NCI-H2171 (cell line): ENCODE measurements around the gene AGMO.

ENCODE experiments used
- DNase-seq: peaks from one replicate; lab custom pipeline; 2025; lab: John Stamatoyannopoulos, UW

The AGMO gene

DNA sequence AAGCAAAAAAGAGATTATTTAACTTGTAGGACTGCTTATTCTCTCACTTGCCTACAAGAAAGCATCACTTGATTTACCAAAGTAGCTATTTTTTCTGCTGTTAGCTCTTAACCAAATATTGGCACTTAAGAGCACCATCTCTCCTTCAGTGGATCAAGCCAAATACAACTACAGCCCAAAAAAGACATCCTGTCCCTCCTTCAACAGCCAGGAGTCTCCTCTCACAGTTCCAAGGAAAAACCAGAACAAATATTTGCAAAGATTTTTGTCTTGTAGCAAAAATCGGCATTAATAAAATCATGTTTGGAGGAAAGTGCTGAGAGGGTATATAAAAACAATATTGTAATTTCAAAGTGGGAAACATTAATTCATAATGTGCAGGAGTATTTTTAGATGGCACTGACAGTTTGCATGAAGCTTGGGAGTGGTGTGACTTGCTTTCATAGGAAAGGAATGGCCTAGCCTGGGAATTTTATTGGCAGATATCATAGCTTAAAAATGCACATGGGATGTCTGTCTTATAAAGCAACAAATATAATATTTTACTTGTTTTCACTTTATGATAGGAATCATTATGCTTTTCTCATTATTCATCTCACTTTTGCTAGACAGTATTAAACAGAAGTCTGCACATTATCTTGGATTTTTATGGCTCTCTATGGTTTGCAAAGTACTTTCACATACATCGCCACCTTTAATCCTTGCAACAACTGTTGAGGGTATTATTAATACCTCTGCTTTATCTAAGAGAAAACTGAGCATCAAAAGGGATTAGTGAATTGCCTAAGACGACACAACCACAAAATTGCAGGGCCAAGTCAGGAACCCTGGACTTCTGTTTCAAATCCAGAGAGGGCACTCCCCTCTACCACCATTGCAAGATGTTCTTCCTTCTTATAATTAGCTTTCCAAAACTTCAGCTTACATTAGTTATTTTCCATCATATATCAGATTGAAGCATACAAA lies 103.5 kb downstream of the AGMO start:
- no peak for DNase-seq

- DNase-seq, result no peak
These were observed 109.1 kb downstream of the AGMO start for GRCh38 chr7:15452670-15453069.

DNA sequence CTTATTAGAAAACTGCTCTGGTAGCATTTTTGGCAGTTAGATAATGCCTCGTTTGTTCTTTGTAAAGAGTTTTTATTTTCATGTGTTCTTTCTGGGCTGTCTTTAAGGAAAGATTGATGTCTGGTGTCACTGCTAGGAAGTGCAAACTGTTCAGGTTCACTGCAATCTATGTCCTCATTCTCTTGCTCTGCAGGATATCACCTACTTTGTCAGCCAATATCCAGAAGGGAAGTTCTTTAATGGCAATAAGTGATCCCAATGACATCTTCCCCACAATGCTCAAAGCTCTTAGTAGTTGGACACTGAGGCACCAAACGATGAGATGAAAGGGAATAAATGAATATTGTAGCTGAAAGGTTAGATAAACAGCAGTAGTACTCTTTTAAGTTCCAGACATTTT lies 115.1 kb downstream of the AGMO start:
- no peak for DNase-seq

DNA sequence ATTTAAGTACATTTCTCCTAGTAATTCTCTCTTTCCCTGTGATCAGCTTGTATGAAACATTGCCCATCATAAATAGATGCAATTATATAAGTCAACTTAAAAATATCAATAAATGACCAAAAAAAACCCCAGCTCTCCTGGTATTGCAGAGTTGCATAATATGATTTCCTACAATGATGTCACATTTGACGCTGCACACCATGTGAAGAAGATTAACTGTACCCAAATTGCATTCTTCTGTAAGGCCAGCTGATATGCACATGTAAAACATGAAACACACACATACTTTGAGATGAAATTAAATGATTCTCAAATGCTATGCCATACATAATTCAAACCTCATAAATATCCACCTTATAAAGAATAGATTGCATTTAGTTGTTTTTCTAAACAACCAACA lies 115.5 kb downstream of the AGMO start:
- no peak for DNase-seq

- DNase-seq, result no peak
These were observed 119.9 kb downstream of the AGMO start for GRCh38 chr7:15441915-15442314.

DNA sequence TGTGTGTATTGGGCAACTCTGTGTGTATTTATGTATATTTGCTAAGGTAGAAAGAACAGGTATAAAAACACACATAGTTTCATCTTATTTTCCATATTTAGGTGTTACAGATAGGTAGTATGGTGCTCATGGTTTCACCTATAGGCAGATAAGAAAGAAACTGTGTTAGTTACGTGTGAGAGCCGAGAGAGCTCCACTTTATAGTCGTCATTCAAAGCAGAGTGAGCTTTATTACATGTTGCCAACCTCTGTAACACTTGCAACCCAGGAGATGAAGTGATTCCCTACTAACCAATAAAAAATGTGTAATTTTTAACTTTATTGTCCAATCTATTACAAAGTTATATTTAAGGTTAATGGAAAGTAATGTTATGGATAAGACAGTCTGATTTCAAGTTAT lies 121.3 kb downstream of the AGMO start:
- DNase-seq, result no peak

- DNase-seq, result no peak
These were observed 122.0 kb downstream of the AGMO start for GRCh38 chr7:15439853-15440252.

GRCh38 chr7:15433151-15433550 lies 128.7 kb downstream of the AGMO start:
- no peak for DNase-seq

DNA sequence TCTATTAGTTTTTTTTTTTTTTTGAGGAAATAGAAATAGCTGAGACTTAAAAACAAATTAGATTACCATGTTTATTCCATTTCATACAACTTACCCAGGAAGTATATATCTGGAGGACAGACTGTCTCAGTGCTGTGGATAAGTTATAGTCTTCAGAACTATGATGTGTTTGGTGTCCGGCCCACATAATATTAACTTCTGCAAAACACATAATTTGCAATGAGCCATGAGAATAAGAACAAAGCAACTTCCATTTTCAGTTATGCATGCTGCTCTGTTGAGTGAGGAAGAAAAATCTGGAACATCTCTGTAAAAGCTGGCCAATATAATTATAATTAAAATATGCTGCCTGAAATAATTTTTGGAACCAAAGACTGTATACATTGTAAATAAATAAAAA lies 130.9 kb downstream of the AGMO start:
- no peak for DNase-seq

DNA sequence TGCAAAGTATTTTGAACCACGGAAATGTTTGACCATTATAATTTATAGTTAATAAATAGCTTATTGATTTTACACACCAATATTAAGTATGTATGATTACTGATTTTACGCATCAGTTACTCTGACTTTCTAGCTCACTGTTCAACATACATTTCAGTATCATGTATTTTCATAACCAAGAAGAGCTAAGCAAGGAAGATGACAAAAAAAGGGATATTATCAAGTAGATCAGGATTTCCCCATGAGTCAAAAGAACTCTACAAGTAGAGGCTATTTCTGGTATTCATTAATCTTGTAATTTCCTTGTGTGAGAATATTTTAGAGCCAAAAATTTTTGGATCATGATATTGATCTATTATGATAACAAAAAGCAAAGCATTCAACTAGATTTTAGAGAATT lies 131.6 kb downstream of the AGMO start:
- DNase-seq, result no peak

GRCh38 chr7:15424468-15424867 lies 137.3 kb downstream of the AGMO start:
- DNase-seq, result no peak

DNA sequence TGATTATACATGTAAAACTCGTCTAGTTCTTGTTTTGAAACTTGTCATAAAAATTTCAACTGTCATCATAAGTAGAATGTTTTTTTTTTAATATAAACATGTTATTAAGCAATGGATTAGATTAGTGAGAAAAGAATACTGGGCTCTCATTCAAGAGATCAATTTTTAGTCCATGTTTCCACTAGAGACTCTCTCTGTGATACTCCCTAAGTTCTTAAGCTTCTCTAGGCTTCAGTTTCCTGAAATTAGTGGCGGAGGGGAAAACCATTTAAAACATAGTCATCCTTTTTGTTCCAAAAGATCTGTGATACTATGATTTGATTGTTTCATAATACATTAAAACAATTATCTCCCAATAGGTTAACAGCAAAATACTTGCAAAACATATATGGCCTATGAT lies 142.2 kb downstream of the AGMO start:
- no peak for DNase-seq

GRCh38 chr7:15418264-15418663 lies 143.6 kb downstream of the AGMO start:
- DNase-seq, result no peak

DNA sequence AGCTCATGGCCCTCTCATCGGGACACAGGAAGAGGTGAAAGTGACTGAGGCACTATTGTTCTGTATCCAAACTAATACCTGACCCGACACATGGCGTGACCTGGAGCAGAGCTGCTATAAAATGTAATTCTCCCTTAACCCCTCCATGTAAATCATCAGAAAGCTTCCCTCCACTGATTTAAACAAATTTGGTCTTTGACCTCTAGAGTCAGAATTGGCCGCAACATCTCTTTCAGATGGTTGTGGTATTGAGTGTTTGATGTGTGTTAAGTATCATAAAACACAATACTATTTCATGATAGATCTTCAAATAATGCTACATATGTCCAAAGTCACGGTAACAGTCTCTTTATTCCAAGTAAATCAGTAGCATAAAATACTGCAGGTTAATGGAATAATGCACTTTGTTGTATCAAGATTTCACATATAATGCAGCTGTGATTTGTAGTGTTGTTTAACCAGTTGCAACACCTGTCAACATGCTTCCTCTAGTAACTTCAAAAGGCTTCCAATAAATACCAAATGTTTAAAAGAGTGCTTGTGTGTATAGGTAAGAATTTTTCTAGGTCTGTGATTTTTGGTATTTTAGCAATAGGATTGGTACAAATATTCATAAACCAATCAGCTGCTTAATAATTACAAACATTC lies 144.3 kb downstream of the AGMO start:
- no peak for DNase-seq

- no peak for DNase-seq
These were observed 150.8 kb downstream of the AGMO start for GRCh38 chr7:15411019-15411418.

DNA sequence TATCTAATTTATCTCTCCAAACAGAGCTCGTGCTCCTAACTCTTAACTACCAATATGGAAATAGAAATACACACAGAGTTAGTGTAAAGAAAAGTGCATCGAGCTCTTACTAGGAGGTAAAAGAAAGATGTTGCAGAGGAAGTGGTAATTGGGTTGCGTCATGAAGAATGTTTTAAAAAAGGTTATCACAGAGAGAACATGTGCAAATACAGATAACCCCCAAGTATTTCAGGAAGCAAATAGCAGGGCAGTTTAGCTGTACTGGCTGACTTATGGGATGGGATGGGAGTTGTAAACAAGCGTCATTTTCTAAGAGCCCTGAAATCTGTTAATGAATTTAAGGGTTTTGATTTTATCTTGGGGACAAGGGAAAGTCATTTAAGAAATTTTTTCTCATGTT lies 153.9 kb downstream of the AGMO start:
- DNase-seq, result no peak

DNA sequence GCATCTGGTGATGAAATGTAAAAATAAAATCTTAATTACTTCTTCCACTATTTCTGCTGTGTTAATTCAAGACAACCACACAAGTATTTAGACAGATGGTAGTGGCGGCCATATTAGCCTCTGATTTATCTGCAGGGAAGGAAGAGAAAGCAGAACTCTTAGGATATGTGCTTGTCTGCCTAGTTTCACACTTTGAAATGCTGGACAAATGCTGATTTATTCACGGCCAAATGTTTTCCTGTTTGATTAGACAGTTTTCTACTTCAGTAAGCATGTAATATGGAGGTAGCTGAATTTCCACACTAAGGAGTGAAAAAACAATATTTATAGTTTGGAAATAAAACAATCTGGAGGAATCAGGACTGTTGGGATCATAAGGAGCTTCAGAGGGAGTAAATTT lies 158.1 kb downstream of the AGMO start:
- DNase-seq, result no peak

GRCh38 chr7:15403315-15403714 lies 158.5 kb downstream of the AGMO start:
- no peak for DNase-seq

DNA sequence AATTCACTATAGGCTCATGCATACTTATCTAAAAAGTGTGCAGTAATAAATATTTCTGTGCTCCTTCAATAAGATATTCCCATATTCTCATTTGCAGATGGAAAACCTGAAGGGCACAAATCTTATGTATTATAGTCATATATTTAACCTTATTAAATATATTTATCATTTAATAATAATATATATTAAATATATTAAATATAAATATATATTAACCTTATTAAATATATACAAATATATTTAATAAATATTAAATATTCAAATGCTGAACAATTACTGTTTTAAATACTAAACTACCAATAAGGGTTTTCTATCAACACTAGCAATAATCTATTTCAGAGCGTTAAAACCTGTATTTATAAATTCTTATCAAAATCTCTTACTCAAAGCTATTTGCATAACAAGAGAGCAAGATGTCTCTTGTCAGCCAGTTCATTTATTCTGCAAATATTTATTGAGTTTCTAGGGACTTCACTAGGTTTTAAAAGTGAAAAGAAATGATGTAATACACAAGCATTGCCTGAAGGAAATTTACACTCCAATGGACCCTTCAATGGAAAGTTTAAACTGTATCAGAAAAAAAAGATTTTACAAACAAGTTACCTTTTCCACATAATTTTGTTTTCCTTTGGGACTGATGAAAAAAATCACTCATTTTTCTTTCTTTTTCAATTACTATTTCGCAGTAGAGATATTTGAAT lies 159.2 kb downstream of the AGMO start:
- no peak for DNase-seq

DNA sequence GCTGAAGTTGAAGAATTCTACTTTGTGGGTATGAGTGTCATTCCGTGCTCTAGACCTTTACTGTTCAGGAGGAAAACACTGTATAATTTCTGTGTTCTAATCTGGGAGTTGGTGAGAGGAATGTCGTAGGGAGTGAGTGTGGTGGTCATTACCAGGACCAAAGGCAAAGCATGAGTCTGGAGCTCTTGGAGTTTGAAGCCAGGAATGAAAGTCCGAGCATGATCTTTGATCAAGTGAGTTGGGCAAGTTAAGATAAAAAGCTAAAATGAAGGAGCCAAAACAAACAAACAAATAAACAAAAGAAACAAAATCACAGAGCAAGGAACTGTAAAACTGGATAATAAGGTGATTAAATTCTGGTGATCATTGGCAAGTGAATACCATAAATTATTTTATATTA lies 161.4 kb downstream of the AGMO start:
- DNase-seq, result no peak

GRCh38 chr7:15399441-15399840 lies 162.4 kb downstream of the AGMO start:
- DNase-seq, result no peak

GRCh38 chr7:15397922-15398760 lies 163.7 kb downstream of the AGMO start:
- DNase-seq, result no peak
